Activated CD8-positive, alpha-beta memory T cell treated with anti-CD3 and anti-CD28 coated beads, Interleukin-2, amount 10 ng/mL, durations not matched to agents 7 days and 5 days (primary cell): ENCODE results near the gene TTC39C. TPM values are rescaled to one million over a fixed set of nuclear protein-coding genes. Genes with fewer than 3 reads are reported as not detected.
"Not testable (repeated sequence)": the region's sequence is repeated elsewhere in the genome, so short reads cannot be mapped to it uniquely, and the experiment has no call there.

Experiments
- ATAC-seq: fragments of 150-1000 bp; cut with Tn5 transposase; one replicate; pipeline ENCODE4 v1.10.0; 2021; ENCODE audit warnings: moderate library complexity
- CTCF ChIA-PET: fragments of 350-600 bp; sonication (Branson Sonifier 250); formaldehyde crosslinking; loops from one replicate; lab custom pipeline; 2021; ENCODE audit warnings: antibody characterized with exemption; lab: Charles Lee
- DNase-seq: peaks from one replicate; pipeline ENCODE4 v3.0.0-alpha.2; 2020
- H3K27ac Mint-ChIP-seq: one replicate; pipeline ENCODE4 v1.8.0; 2021; ENCODE audit warnings: mild to moderate bottlenecking, mixed read lengths
- H3K27me3 Mint-ChIP-seq: one replicate; pipeline ENCODE4 v1.8.0; 2021; ENCODE audit warnings: mixed read lengths
- H3K36me3 Mint-ChIP-seq: one replicate; pipeline ENCODE4 v1.8.0; 2021; ENCODE audit warnings: mild to moderate bottlenecking, mixed read lengths
- H3K4me1 Mint-ChIP-seq: one replicate; pipeline ENCODE4 v1.8.0; 2021; ENCODE audit warnings: mixed read lengths
- H3K4me3 Mint-ChIP-seq: one replicate; pipeline ENCODE4 v1.8.0; 2021; ENCODE audit warnings: mild to moderate bottlenecking, moderate library complexity, mixed read lengths
- H3K9me3 Mint-ChIP-seq: one replicate; pipeline ENCODE4 v1.8.0; 2022; ENCODE audit warnings: low read depth, mixed read lengths
- total RNA-seq, 2 experiments: library from RNA; stranded (reverse); gene quantifications; one replicate each; pipeline ENCODE4 v1.2.3, GENCODE V29; 2021

The TTC39C gene
- total RNA-seq, 2 experiments from 2014 or later, result 59.0 to 69.7 TPM

- no peak for ATAC-seq
- CTCF ChIA-PET, result no interaction called here
- H3K27me3 Mint-ChIP-seq, result no peaks in the 10 kb centered on the region
- H3K4me1 Mint-ChIP-seq, result no peaks in the 10 kb centered on the region
- no peaks in the 10 kb centered on the region for H3K9me3 Mint-ChIP-seq
- no peak overlapping the region for H3K4me3 Mint-ChIP-seq
- H3K27ac Mint-ChIP-seq, result no peak overlapping the region
- peaks cover 41% of the 10 kb centered on the region for H3K36me3 Mint-ChIP-seq
- no peak for DNase-seq
Measured at GRCh38 chr18:24126155-24126961, 111.8 kb downstream of the TTC39C start.

- H3K27ac Mint-ChIP-seq, result no peak overlapping the region
- no peaks in the 10 kb centered on the region for H3K27me3 Mint-ChIP-seq
- no peak overlapping the region for H3K4me3 Mint-ChIP-seq
- no peaks in the 10 kb centered on the region for H3K4me1 Mint-ChIP-seq
- ATAC-seq (no peak), DNase-seq (no peak)
- CTCF ChIA-PET, result interaction anchor here (1.1 kb wide), 1 partner anchor 11 kb away, joined by 4 read pairs; the partner anchor contains the start of gene CABYR
- peaks cover 43% of the 10 kb centered on the region for H3K36me3 Mint-ChIP-seq
- no peaks in the 10 kb centered on the region for H3K9me3 Mint-ChIP-seq
Measured at GRCh38 chr18:24127735-24128134, 113.2 kb downstream of the TTC39C start.

GRCh38 chr18:24128700-24129099 lies 114.1 kb downstream of the TTC39C start:
- H3K27me3 Mint-ChIP-seq, result no peaks in the 10 kb centered on the region
- CTCF ChIA-PET, result interaction anchor here (1.1 kb wide), 1 partner anchor 10 kb away, joined by 4 read pairs; the partner anchor contains the start of gene CABYR
- no peak overlapping the region for H3K4me3 Mint-ChIP-seq
- H3K9me3 Mint-ChIP-seq, result no peaks in the 10 kb centered on the region
- no peak for DNase-seq
- ATAC-seq, result no peak
- peaks cover 48% of the 10 kb centered on the region for H3K36me3 Mint-ChIP-seq
- no peak overlapping the region for H3K27ac Mint-ChIP-seq
- no peaks in the 10 kb centered on the region for H3K4me1 Mint-ChIP-seq

- Mint-ChIP-seq H3K4me3 (no peak overlapping the region), H3K36me3 (peaks cover 46% of the 10 kb centered on the region), H3K9me3 (no peaks in the 10 kb centered on the region), H3K27ac (no peak overlapping the region), H3K4me1 (no peaks in the 10 kb centered on the region), H3K27me3 (no peaks in the 10 kb centered on the region)
- CTCF ChIA-PET, result no interaction called here
- ATAC-seq, result no peak
- DNase-seq, result no peak
Measured at GRCh38 chr18:24130494-24130893, 115.9 kb downstream of the TTC39C start.

GRCh38 chr18:24136967-24137373 lies 122.4 kb downstream of the TTC39C start:
- Mint-ChIP-seq H3K9me3 (no peaks in the 10 kb centered on the region), H3K36me3 (peaks cover 31% of the 10 kb centered on the region), H3K27ac (no peak overlapping the region), H3K27me3 (peaks cover 28% of the 10 kb centered on the region), H3K4me1 (peaks cover 29% of the 10 kb centered on the region), H3K4me3 (no peak overlapping the region)
- CTCF ChIA-PET, result no interaction called here
- peak; percentile 20 for ATAC-seq
- DNase-seq, result no peak

GRCh38 chr18:24138409-24138788 lies 123.8 kb downstream of the TTC39C start:
- Mint-ChIP-seq H3K36me3 (peaks cover 20% of the 10 kb centered on the region), H3K27ac (no peak overlapping the region), H3K4me3 (peak overlapping the region; percentile 72), H3K4me1 (peaks cover 29% of the 10 kb centered on the region), H3K9me3 (no peaks in the 10 kb centered on the region), H3K27me3 (peaks cover 31% of the 10 kb centered on the region)
- DNase-seq (no peak), ATAC-seq (peak; percentile 15)
- CTCF ChIA-PET, result interaction anchor here (0.8 to 1.2 kb wide), 3 partner anchors 10 to 226 kb away, joined by 3 to 4 read pairs (median 3); no protein-coding TSS in a partner anchor

- Mint-ChIP-seq H3K27ac (no peak within 1 kb of the TSS), H3K4me3 (peak within 1 kb of the TSS; percentile 72), H3K27me3 (peaks cover 33% of the 10 kb centered on the region), H3K4me1 (peaks cover 29% of the 10 kb centered on the region), H3K36me3 (peaks cover 16% of the 10 kb centered on the region), H3K9me3 (no peaks in the 10 kb centered on the region)
- ATAC-seq (peak; percentile 94), DNase-seq (peak; percentile 74)
- CTCF ChIA-PET, result interaction anchor here (0.8 to 1.3 kb wide), 4 partner anchors 11 to 227 kb away, joined by 3 to 4 read pairs (median 4); no protein-coding TSS in a partner anchor
Measured at GRCh38 chr18:24138789-24139616, 124.4 kb downstream of the TTC39C start, which contains the start of gene CABYR. Gene CABYR (plus strand): TSS chr18:24139062. CDS start chr18:24143115, 4,053 bp downstream.

GRCh38 chr18:24140697-24141096 lies 126.1 kb downstream of the TTC39C start:
- Mint-ChIP-seq H3K9me3 (no peaks in the 10 kb centered on the region), H3K4me3 (no peak overlapping the region), H3K4me1 (peaks cover 29% of the 10 kb centered on the region), H3K36me3 (peaks cover 9% of the 10 kb centered on the region), H3K27ac (no peak overlapping the region), H3K27me3 (peaks cover 50% of the 10 kb centered on the region)
- CTCF ChIA-PET, result no interaction called here
- DNase-seq, result no peak
- no peak for ATAC-seq

- H3K36me3 Mint-ChIP-seq, result peaks cover 2% of the 10 kb centered on the region
- no peak overlapping the region for H3K4me3 Mint-ChIP-seq
- H3K9me3 Mint-ChIP-seq, result no peaks in the 10 kb centered on the region
- CTCF ChIA-PET, result no interaction called here
- peaks cover 16% of the 10 kb centered on the region for H3K4me1 Mint-ChIP-seq
- DNase-seq (no peak), ATAC-seq (no peak)
- peaks cover 64% of the 10 kb centered on the region for H3K27me3 Mint-ChIP-seq
- no peak overlapping the region for H3K27ac Mint-ChIP-seq
Measured at GRCh38 chr18:24142376-24142775, 127.8 kb downstream of the TTC39C start.

- H3K27ac Mint-ChIP-seq, H3K4me1 Mint-ChIP-seq, H3K36me3 Mint-ChIP-seq, CTCF ChIA-PET, H3K4me3 Mint-ChIP-seq, ATAC-seq, H3K9me3 Mint-ChIP-seq, DNase-seq: not testable (repeated sequence)
- H3K27me3 Mint-ChIP-seq, result peaks cover 32% of the 10 kb centered on the region
Measured at GRCh38 chr18:24149591-24149990, 135.0 kb downstream of the TTC39C start.

- CTCF ChIA-PET, result no interaction called here
- Mint-ChIP-seq H3K36me3 (no peaks in the 10 kb centered on the region), H3K4me3 (no peak overlapping the region), H3K27me3 (peaks cover 5% of the 10 kb centered on the region), H3K27ac (no peak overlapping the region), H3K9me3 (no peaks in the 10 kb centered on the region), H3K4me1 (no peaks in the 10 kb centered on the region)
- DNase-seq (no peak), ATAC-seq (no peak)
Measured at GRCh38 chr18:24153397-24153796, 138.8 kb downstream of the TTC39C start.

- H3K4me3 Mint-ChIP-seq, result no peak overlapping the region
- ATAC-seq, result no peak
- CTCF ChIA-PET, result no interaction called here
Measured at GRCh38 chr18:24157855-24158254, 143.3 kb downstream of the TTC39C start.

GRCh38 chr18:24160086-24160485 lies 145.5 kb downstream of the TTC39C start:
- H3K27ac Mint-ChIP-seq, result no peak overlapping the region
- CTCF ChIA-PET, result no interaction called here

More at GRCh38 chr18:24157855-24158254, 143.3 kb downstream of the TTC39C start:
- Mint-ChIP-seq H3K36me3 (no peaks in the 10 kb centered on the region), H3K4me1 (no peaks in the 10 kb centered on the region), H3K27ac (no peak overlapping the region), H3K9me3 (no peaks in the 10 kb centered on the region), H3K27me3 (peaks cover 5% of the 10 kb centered on the region)
- DNase-seq, result no peak

More at GRCh38 chr18:24160086-24160485, 145.5 kb downstream of the TTC39C start:
- Mint-ChIP-seq H3K4me1 (no peaks in the 10 kb centered on the region), H3K36me3 (no peaks in the 10 kb centered on the region), H3K4me3 (no peak overlapping the region), H3K9me3 (no peaks in the 10 kb centered on the region), H3K27me3 (peaks cover 5% of the 10 kb centered on the region)
- ATAC-seq (no peak), DNase-seq (no peak)
